Duodenal mucosa (tissue), 2 donors: ENCODE data around the gene GUK1.
"Not testable (repeated sequence)": the region's sequence is repeated elsewhere in the genome, so short reads cannot be mapped to it uniquely, and the experiment has no call there.

ENCODE experiments used
- H3K27ac ChIP-seq: one replicate; pipeline ENCODE4 v1.7.0; 2013; ENCODE audit warnings: low read depth, low read length
- H3K27me3 ChIP-seq, 2 donors: one replicate each; pipeline ENCODE4 v1.7.0; 2013; ENCODE audit warnings: low read length in 2 of 2, control low read depth in 1 of 2; ENCODE audit not compliant: insufficient read depth in 2 of 2, control insufficient read depth in 1 of 2
- H3K36me3 ChIP-seq, 2 donors: one replicate each; pipeline ENCODE4 v1.7.0; 2013; ENCODE audit warnings: low read length in 2 of 2, control low read depth in 1 of 2; ENCODE audit not compliant: insufficient read depth in 2 of 2, control insufficient read depth in 1 of 2
- H3K4me1 ChIP-seq, 2 donors: one replicate each; pipeline ENCODE4 v1.7.0; 2013; ENCODE audit warnings: low read length in 2 of 2, control low read depth in 1 of 2; ENCODE audit not compliant: insufficient read depth in 2 of 2, control insufficient read depth in 1 of 2
- H3K4me3 ChIP-seq, 2 donors: one replicate each; pipeline ENCODE4 v1.7.0; 2013; ENCODE audit warnings: low read length in 2 of 2, low read depth in 1 of 2
- H3K9ac ChIP-seq, 2 donors: one replicate each; pipeline ENCODE4 v1.7.0; 2013; ENCODE audit warnings: low read length in 2 of 2, low read depth in 1 of 2
- H3K9me3 ChIP-seq, 2 donors: one replicate each; pipeline ENCODE4 v1.7.0; 2013; ENCODE audit warnings: low read length in 2 of 2, control low read depth in 1 of 2; ENCODE audit not compliant: control insufficient read depth in 1 of 2

Gene GUK1

GRCh38 chr1:228110556-228110955, 29.5 kb upstream of the GUK1 start:
- Histone ChIP-seq H3K27me3 (no peaks in the 10 kb centered on the region), H3K36me3 (peaks cover 9 to 11% of the 10 kb centered on the region in 2 donors), H3K27ac (peak overlapping the region; percentile 30), H3K9me3 (no peaks in the 10 kb centered on the region), H3K4me3 (peak overlapping the region; percentile 95 to 98), H3K9ac (peak overlapping the region; percentile 99), H3K4me1 (peaks cover 21 to 27% of the 10 kb centered on the region in 2 donors)

GRCh38 chr1:228111315-228111714, 28.8 kb upstream of the GUK1 start:
- not testable (repeated sequence) for H3K9me3 ChIP-seq, H3K36me3 ChIP-seq, H3K9ac ChIP-seq, H3K4me3 ChIP-seq, H3K27me3 ChIP-seq, H3K27ac ChIP-seq
- H3K4me1 ChIP-seq: peaks cover 21 to 27% of the 10 kb centered on the region in 2 donors

GRCh38 chr1:228112167-228112566, 27.9 kb upstream of the GUK1 start:
- H3K9me3 ChIP-seq: no peaks in the 10 kb centered on the region
- no peak overlapping the region for H3K27ac ChIP-seq
- no peak overlapping the region for H3K4me3 ChIP-seq
- H3K4me1 ChIP-seq: peaks cover 21 to 27% of the 10 kb centered on the region in 2 donors
- no peak overlapping the region for H3K9ac ChIP-seq
- H3K27me3 ChIP-seq: no peaks in the 10 kb centered on the region
- no peaks in the 10 kb centered on the region for H3K36me3 ChIP-seq

- Histone ChIP-seq H3K27me3 (no peaks in the 10 kb centered on the region), H3K4me1 (peaks cover 21 to 23% of the 10 kb centered on the region in 2 donors), H3K9me3 (no peaks in the 10 kb centered on the region), H3K4me3 (no peak overlapping the region), H3K36me3 (no peaks in the 10 kb centered on the region), H3K27ac (no peak overlapping the region), H3K9ac (no peak overlapping the region)
Measured at GRCh38 chr1:228112617-228113016, 27.5 kb upstream of the GUK1 start.

GRCh38 chr1:228114827-228115226, 25.3 kb upstream of the GUK1 start:
- H3K36me3 ChIP-seq: no peaks in the 10 kb centered on the region
- H3K4me3 ChIP-seq: no peak overlapping the region
- H3K9me3 ChIP-seq: no peaks in the 10 kb centered on the region
- H3K27ac ChIP-seq: no peak overlapping the region
- H3K4me1 ChIP-seq: peaks cover 9 to 12% of the 10 kb centered on the region in 2 donors
- H3K9ac ChIP-seq: no peak overlapping the region
- no peaks in the 10 kb centered on the region for H3K27me3 ChIP-seq

- no peaks in the 10 kb centered on the region for H3K27me3 ChIP-seq
- H3K9ac ChIP-seq: no peak overlapping the region
- no peak overlapping the region for H3K4me3 ChIP-seq
- no peaks in the 10 kb centered on the region for H3K4me1 ChIP-seq
- H3K9me3 ChIP-seq: no peaks in the 10 kb centered on the region
- no peak overlapping the region for H3K27ac ChIP-seq
- no peaks in the 10 kb centered on the region for H3K36me3 ChIP-seq
Measured at GRCh38 chr1:228117335-228117734, 22.7 kb upstream of the GUK1 start.

- no peak overlapping the region for H3K27ac ChIP-seq
- no peaks in the 10 kb centered on the region for H3K27me3 ChIP-seq
- no peaks in the 10 kb centered on the region for H3K36me3 ChIP-seq
- H3K4me1 ChIP-seq: no peaks in the 10 kb centered on the region
- H3K9me3 ChIP-seq: no peaks in the 10 kb centered on the region
- H3K9ac ChIP-seq: no peak overlapping the region
- H3K4me3 ChIP-seq: no peak overlapping the region
Measured at GRCh38 chr1:228118040-228118439, 22.0 kb upstream of the GUK1 start.

GRCh38 chr1:228120351-228120750, 19.7 kb upstream of the GUK1 start:
- Histone ChIP-seq H3K27me3 (no peaks in the 10 kb centered on the region), H3K27ac (no peak overlapping the region), H3K4me3 (no peak overlapping the region), H3K4me1 (peaks cover 0 to 16% of the 10 kb centered on the region in 2 donors), H3K36me3 (no peaks in the 10 kb centered on the region), H3K9me3 (no peaks in the 10 kb centered on the region), H3K9ac (no peak overlapping the region)

GRCh38 chr1:228120857-228121489, 19.1 kb upstream of the GUK1 start:
- Histone ChIP-seq H3K36me3 (no peaks in the 10 kb centered on the region), H3K9ac (no peak overlapping the region), H3K27ac (no peak overlapping the region), H3K4me3 (no peak overlapping the region), H3K27me3 (no peaks in the 10 kb centered on the region), H3K9me3 (no peaks in the 10 kb centered on the region), H3K4me1 (peaks cover 0 to 17% of the 10 kb centered on the region in 2 donors)

GRCh38 chr1:228122921-228123441, 17.1 kb upstream of the GUK1 start:
- Histone ChIP-seq H3K27me3 (no peaks in the 10 kb centered on the region), H3K36me3 (no peaks in the 10 kb centered on the region), H3K27ac (no peak overlapping the region), H3K9me3 (no peaks in the 10 kb centered on the region), H3K4me1 (peaks cover 0 to 17% of the 10 kb centered on the region in 2 donors), H3K4me3 (no peak overlapping the region), H3K9ac (no peak overlapping the region)
